HG03039 (cell line): Measurements from ENCODE around the gene CEP70.

Experiments
- ATAC-seq: cut with Tn5 transposase; IDR thresholded peaks from one replicate; pipeline ENCODE4 v1.9.1; 2021; ENCODE audit warnings: mild to moderate bottlenecking, moderate library complexity; ENCODE audit not compliant: unreplicated experiment

The CEP70 gene

DNA sequence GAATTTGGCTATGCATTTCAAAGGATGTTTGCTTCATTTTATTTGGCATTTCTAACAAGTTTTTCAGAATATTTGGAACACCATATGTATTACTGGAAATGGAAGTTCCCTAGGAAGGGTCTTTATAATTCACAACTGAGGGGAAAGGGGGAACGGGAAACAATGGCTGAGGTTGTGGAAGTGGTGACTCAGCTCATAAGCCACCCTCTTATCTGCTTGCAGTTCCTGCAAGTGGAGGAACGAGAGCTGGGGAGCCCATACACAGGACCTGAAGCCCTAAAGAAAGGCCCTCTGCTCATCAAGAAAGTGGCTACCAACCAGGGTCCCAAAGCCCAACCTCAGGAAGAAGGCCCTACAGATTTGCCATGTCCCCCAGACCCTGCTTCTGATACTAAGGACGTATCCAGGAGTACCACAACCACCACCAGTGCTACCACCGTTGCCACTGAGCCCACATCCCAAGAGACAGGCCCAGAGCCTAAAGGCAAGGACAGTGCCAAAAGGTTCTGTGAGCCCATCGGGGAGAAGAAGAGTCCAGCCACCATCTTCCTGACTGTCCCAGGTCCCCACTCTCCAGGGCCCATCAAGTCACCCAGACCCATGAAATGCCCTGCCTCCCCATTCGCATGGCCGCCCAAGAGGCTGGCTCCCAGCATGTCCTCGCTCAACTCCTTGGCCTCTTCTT, 121.8 kb downstream of the CEP70 start:
- no peak for ATAC-seq

DNA sequence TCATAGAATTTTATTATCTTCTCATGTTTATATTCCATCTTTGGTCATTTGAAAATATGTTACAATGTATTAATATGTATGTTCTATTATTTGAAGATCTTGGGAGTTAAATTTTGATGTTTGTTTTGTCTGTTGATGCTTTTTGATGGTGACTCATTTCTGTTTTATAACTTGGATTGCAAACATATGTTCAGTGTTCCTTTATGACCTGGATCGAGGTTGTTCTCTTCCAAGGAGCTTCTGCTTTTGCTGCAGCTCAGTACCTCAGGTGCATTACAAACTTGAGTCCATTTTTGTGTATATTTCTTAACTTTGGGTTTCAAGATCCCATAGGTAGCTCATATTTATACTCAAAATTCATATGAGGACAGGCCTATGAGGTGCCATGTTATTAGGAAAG, 122.6 kb downstream of the CEP70 start:
- no peak for ATAC-seq

DNA sequence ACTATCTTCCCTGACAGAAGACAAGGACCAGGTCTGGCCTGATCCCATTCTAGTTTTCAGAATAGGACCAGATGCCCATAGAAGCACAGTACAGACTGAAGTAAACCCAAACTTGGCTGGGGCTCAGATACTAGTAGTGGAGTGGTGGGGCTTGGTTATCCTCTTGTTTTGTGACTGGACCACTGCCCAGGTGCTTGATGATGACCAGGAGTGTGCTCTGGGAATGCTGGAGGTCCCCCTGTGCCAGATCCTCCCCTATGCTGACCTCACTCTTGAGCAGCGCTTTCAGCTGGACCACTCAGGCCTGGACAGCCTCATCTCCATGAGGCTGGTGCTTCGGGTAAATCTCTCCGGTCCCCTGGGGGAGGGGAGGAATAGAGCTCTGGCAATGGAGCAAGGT, 123.4 kb downstream of the CEP70 start:
- ATAC-seq = no peak

DNA sequence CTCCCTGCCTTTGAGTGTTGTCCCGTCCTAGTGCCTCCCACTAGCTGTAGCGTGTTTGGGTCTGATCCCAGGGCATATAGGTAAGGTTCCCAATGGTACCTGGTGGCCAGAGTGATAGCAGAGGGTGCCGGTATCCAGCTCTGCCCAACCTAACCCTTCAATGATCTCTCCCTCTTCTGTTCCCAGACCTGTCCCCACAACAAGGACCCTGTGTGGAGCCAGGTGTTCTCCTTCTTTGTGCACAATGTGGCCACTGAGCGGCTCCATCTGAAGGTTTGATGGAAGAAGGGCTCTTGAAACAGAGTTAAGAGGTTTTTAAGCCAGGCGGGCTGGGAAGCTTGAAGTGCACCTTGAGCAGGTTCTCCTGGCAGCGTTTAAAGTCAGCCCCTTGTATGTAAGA, 124.2 kb downstream of the CEP70 start:
- no peak for ATAC-seq

DNA sequence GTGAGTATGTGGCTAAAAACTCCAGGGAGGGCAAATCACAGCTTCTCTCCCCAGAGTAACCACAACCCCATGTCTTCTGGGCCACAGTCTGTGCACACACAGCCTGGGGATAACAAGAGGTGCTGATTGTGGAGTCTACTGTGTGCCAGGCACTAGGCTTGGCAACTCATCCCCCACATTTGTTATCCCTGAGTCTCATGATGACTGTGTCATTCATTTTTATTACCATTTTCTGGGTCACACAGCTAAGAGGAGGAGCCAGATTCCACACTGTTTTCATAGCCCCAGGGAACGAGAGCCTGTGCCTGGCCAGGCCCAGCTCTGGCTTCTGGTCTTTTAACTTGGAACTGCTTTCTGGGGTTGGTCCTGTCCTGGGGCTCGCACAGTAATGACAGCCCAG, 125.2 kb downstream of the CEP70 start:
- no peak for ATAC-seq

DNA sequence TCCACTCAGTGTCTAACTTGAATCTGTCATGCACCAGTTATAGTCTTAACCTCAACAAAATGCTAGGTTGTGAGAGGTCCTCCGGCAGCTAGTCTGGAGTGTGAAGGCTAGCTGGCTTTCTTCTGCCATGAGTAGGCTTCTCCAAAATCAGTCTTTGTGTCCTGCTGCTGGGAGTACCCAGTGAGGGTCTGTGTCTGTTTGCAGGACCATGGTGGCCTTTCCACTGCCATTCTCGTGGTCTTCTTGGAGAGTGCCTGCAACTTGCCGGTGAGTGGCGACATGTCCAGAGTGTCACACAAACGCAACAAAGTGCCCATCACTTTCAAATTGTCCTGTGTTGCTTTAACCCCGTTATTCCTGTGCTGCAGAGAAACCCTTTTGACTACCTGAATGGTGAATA, 125.6 kb downstream of the CEP70 start:
- no peak for ATAC-seq

DNA sequence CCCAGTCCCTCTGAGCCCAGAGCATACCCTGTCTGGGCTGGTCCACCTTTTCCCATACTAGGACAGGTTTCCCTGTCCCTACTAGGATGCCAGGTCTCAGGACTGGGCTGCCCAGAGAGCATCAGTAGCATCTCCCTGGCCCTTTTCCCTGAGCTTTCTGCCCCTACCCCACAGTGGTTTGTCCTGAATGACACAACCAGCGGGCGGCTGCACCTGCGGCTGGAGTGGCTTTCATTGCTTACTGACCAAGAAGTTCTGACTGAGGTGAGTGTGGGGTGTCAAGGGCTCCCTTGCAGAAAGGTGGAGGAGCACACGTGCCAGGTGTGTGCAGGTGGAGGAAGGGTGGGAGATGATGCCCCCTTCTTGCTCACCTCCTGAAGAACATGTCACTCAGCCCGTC, 126.1 kb downstream of the CEP70 start:
- ATAC-seq = no peak

DNA sequence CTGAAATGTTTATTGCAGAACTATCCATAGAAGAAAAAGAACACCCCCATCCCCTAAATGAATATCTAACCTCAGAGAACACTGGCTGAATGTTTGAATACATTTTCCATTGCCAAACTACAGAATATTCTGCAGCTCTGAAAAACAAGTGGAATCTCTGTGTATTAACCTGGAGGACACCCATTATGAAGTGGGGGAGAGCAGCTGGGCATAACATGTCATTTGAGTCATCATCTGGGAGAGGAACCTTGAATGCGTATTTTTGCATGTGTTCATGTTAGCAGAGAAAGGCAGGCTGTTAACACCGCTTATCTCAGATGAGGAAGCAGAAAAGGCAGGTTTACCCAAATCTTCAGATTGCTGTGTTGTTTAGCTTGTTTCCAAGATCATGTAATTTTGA, 128.1 kb downstream of the CEP70 start:
- no peak for ATAC-seq

DNA sequence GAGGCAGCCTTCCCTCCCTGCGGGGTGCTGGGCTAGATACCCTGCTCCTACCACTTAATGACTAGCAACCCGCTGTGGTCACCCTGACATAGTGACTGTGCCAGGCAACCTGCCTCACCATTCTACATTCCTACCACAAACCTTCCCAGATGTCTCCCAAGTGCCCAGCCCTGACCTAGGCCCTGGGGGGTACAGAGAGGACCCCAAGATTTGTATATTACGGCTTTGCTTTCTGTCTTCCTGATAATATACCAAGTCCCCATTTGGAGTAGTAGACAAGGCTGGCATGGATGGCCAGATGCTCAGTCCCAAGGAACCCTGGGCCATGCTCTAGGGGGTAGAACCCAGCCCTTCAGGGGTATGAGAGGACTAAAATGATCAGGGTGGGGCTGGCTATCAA, 128.6 kb downstream of the CEP70 start:
- ATAC-seq = no peak

DNA sequence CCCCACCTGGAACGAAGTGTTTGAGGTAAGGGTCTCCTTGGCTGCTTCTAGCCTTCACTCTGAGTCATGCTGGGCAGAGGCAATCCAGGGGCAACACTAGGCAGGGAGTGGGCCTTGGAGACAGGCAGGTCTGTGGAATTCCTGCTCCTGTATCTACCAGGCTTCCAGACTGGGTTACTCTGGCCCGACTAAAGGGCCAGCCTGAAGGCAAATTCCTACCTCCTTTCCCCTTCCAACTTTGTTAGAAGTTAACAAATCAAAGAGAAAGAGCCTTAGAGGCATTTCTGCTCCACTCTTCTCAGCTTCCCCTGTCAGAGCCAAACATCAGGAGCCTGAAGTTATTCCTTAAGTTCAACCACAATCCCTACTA, 129.6 kb downstream of the CEP70 start:
- ATAC-seq = no peak

DNA sequence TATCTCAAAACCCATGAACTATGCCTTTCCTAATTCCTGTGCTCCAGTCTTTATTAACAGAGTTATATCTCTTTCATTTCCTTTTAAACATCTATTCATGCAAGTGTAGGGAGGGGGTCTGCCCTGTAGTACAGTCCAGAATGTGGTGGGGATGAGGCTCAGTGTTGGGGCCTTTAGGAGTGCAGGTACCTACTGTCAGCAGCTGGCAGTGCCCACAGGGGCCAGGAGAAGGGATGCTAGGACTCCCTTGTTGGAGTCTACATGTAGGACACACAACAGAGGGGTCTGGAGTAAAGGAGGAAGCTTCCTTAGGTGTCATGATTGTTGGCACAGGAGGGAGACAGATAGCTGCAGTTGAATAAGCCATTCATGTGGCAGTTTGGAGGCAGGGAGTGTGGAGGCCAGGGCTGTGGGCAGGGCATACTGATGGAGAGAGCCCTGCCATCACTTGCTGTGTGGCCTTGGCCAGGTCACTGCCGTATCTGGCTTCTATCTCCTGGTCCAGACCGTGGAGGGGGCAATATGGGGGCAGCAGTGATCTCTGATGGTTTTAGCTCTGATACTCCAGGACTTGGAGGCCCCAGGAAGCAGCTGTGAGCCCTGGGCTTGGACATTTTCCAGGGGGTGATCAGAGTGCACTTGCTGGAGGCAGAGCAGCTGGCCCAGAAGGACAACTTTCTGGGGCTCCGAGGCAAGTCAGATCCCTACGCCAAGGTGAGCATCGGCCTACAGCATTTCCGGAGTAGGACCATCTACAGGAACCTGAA, 130.2 kb downstream of the CEP70 start:
- no peak for ATAC-seq

DNA sequence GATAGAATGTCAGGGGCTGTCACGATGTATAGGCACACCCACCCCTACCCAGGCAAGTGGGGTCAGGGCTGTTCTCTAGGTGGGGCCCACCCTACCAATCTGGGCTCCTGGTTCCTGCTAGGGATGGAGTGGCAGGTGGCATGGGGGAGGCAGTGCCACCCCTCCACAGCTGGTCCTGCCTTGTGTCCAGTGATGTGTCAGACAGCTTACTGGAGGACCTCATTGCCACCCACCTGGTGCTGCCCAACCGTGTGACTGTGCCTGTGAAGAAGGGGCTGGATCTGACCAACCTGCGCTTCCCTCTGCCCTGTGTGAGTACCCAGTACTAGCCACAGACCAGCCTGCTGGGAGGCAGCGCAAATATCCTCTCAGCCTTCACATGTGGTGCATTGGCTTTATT, 132.2 kb downstream of the CEP70 start:
- no peak for ATAC-seq

DNA sequence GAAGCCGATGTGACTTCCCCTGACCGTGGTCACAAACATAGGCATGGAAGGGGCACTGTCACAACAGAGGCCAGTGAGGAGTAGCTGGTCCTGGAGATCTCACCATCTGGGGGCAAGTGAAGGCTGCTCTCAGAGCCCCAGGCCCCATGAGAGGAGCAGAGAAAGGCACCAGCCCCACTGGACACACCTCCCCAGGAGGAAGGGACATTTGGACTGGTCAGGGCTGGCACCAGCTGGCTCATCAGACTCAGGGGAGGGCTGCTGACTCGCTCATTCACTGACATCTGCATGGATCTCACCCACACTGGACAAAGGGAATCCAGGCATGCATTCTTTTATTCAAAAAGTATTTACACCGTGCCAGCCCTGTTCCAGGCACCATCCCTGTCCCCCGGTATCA, 132.8 kb downstream of the CEP70 start:
- no peak for ATAC-seq

DNA sequence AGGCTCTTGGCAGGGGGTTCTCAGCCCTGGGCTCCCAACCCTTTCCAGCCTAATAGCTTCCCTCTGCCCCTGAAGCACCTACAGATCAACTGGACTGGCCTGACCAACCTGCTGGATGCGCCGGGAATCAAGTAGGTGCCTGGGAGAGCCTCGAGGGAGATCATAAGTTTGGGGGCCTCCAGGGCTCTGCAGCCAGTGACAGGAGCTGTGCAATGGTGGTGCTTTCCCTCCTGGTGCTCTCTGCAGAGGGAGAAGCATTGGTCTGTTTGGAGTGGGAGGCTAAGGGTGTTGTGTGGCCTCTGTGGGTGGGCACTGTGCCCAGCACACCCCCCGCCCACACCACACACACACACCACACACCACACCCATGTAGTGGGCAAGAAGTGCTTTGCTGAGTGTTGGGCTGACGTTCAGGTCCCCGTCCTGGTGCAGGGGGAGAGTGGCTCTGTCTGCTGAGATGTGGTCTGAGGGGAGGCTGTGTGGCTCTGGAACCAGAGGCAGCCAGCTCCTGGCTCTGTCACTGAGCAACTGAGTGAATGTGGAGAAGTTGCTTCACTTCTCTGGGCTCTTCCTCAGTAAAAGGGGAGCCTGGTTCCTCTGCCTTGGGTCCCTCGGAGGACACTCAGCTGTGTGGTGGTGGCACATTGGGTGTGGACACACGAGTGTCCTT, 133.4 kb downstream of the CEP70 start:
- ATAC-seq = no peak

DNA sequence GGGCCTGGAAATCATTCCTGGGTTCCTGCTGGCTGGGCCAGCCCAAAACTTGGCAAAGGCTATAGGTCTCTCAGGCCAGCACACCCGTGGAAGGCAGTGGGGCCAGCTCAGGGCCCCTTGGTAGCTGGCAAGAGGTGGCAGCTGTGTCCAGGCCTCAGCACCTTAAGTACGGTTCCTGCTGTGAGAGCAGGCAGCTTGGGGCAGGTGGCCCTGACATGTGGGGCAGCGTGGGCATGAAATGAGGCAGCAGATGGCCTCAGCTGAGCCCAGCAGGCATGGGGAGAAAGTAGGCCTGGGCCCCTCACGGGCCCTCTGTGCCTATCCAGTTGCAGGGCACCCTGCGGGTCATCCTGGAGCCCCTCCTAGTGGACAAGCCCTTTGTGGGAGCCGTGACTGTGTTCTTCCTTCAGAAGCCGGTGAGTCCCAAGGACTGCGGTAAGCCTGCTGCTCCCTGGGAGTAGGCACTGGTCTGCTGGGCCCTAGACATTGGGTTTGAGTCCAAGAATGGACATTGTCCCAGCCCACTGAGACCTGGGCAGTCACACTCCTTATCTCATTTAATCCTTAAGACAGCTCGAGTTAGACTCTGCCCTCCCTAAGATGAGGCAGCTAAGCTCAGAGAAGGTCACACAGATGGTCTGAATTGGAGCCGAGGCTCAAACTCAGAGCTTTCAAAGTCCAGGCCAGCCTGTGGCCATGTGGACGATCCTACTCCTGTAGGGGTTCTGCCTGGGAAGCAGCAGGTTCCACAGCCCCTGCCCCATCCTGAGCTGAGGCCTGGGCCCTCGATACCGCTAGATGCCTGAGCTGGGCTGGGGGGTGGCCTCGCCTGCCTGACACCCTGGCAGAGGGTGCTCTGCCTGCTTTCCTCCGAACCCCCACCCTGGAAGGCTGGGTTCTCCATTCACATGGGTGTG, 134.2 kb downstream of the CEP70 start:
- ATAC-seq = no peak

DNA sequence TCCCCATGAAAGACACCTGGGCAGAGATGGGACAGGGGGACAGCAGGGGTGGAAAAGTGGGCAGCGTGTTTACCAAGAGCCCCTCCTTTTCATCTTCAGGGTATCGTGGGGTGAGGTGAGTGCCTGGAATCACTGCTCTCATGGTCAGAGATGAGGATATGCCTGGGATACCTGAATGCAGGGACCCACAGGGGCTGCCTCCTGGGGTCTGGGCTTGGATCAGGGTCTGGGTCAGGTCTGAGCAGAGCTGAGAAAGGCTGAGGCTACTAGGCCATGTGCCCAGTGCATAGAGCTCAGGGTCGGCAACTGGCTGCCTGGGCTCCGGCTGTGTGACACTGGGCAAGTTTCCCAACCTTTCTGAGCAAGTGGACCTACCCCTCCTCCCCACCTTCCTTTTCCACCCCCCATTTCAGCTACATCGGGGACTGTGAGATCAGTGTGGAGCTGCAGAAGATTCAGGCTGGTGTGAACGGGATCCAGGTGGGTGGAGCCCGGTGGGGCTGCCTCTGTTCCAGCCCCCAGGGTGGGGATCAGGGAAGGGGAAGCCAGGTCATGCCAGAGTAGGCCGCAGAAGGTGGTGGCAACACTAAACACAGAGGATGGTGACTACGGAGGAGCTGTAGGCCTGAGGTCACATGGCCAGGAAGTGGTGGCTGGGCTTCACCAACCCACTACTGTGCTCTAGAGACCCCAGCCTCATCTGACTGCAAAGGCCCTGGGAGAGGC, 135.1 kb downstream of the CEP70 start:
- no peak for ATAC-seq

DNA sequence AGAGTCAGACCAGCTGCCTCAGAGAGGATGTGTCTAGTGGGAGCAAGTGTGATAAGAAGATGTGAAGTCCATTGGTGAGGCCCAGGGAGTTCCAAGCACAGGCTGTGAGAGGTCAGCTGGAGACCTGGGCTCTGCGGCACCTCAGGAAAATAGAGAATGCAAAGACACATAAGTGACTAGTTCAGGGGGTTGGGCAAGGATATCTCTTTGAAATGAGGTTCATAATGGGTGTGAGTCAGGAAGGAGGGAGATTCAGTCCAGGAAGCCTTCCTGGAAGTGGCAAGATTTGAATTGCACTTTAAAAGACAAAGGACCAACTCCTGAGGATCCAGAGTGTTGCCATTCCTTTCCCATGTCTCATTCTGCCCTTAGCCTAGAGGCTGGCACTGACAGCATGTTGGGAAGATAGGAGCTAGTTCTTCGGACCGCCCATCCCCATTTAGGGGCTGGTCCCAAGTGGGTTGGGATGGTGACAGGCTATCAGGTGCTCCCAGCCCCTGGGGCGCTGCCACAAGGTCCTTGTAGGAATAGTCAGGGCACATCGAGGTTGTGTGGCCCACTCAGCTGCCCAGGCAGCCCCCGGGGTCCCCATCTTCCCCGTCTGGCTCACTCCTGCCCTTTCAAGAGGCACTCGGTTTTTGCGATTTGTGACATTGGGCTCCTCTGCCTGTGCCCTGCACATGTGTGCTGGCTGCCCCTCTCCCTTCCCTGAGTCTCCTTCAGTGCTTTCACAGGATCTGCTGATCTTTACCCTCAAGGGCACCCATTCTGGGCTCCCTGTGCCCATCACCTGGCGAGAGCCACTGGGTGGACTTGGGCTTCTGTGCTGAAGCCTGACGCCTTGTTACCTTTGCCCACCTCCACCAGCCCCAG, 136.0 kb downstream of the CEP70 start:
- ATAC-seq = no peak

DNA sequence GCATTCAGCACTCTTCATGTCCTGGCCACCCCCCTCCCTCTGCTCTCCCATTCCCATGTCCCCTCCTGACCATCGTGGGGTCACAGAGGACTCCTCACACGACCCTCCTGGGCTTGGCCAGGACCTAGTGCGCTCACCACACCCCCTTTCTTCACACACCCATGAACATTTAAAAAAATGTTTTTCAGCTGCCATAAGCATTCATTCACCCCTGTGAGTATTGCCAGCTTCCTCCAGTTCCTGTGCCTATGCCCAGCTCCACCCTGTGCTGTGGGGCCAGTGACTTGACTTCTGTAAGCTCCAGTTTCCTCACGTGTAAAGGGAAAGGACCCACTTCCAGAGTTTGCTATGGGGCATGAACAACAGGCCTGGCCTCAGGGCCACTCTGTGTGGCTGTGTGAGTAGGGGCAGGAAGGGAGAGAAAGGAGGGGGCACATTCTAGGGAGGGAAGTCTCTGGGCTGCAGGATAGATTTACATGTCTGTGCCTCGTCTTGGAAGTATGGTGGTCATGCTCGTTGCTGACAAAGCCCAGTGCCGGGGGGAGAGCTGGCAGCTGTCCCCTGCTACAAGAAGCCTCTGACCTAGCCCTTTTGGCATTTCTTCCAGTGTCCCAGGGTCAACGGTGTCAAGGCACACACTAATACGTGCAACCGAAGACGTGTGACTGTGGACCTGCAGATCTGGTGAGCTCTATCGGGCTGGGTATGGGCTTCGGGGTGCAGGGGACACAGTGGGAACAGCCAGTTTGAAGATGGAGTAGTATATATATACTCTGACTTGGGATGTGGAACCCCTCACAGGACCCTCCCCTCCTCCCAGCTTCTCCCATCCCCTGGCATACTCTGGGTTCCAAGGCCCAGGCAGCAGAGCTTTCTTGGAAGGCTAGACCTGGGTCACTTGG, 136.8 kb downstream of the CEP70 start:
- ATAC-seq = no peak
